Astrocyte (in vitro differentiated cells and primary cell): ENCODE measurements around the gene AUTS2.

Experiments used
- EZH2 ChIP-seq: IDR thresholded peaks from 2 replicates; pipeline ENCODE4 v1.6.1; 2012; ENCODE audit warnings: mild to moderate bottlenecking, low read length, inconsistent platforms; ENCODE audit not compliant: insufficient read depth
- TF ChIP-seq, protein P1 (sequence below): IDR thresholded peaks from 2 replicates; pipeline ENCODE4 v1.5.1; 2011; ENCODE audit warnings: low read depth, mild to moderate bottlenecking, inconsistent platforms, low read length, moderate library complexity; ENCODE audit not compliant: insufficient read depth

DNA sequence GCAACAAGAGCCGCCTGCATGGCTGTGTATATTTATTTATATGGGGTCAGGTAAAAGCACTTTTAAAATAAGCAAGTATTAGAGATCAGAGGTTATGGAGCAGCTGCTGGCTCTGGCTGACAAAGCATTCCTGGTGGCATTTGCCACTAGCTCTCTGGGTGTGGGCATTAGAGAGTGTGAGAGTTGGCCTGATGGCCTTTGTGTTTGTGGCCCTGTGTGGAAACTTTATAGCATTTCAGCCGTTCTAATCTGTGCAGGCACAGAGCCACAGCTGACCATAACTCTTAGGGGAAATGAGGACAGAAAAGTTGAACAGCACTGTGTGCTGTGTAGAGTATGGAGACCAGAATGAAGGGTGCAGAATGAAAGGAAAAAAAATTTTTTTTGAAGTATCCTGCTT is 118.9 kb downstream of the AUTS2 start:
- TF ChIP-seq, protein P1, sequence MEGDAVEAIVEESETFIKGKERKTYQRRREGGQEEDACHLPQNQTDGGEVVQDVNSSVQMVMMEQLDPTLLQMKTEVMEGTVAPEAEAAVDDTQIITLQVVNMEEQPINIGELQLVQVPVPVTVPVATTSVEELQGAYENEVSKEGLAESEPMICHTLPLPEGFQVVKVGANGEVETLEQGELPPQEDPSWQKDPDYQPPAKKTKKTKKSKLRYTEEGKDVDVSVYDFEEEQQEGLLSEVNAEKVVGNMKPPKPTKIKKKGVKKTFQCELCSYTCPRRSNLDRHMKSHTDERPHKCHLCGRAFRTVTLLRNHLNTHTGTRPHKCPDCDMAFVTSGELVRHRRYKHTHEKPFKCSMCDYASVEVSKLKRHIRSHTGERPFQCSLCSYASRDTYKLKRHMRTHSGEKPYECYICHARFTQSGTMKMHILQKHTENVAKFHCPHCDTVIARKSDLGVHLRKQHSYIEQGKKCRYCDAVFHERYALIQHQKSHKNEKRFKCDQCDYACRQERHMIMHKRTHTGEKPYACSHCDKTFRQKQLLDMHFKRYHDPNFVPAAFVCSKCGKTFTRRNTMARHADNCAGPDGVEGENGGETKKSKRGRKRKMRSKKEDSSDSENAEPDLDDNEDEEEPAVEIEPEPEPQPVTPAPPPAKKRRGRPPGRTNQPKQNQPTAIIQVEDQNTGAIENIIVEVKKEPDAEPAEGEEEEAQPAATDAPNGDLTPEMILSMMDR = no peak
- no peak for TF ChIP-seq EZH2
